ENCODE data around the gene ITGA5. TPM values are rescaled to one million over a fixed set of nuclear protein-coding genes. Genes with fewer than 3 reads are reported as not detected.

The ITGA5 gene
- total RNA-seq, 1 donor from 2014 or later = 102 TPM

DNA sequence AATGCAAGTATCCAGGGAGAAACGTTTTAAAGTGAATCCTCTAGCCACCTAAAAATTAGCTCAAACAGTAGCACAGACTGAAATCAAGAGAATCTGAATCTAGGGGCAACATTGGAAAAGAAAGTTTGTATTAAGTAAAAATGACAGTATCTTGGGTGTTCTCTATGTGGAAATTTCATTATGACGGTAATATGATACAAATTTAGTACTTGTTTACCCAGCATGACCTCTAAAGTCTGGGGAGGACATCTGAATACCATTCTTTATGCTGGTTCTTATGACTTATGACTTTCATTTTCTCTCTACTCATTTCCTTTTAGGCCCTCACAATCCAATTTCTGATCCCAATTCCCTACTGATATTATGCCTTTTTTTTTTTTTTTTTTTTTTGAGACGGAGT, 40.3 kb upstream of the ITGA5 start:
- Histone ChIP-seq H3K36me3 (no peaks in the 10 kb centered on the region), H3K27ac (no peak overlapping the region), H3K9me3 (no peaks in the 10 kb centered on the region), H3K4me1 (no peaks in the 10 kb centered on the region), H3K27me3 (no peaks in the 10 kb centered on the region), H3K4me3 (no peak overlapping the region)
- ATAC-seq (no peak), DNase-seq (no peak)
- intact Hi-C loops (cut with DNase I) = no loop called here
- TF ChIP-seq, protein P1, sequence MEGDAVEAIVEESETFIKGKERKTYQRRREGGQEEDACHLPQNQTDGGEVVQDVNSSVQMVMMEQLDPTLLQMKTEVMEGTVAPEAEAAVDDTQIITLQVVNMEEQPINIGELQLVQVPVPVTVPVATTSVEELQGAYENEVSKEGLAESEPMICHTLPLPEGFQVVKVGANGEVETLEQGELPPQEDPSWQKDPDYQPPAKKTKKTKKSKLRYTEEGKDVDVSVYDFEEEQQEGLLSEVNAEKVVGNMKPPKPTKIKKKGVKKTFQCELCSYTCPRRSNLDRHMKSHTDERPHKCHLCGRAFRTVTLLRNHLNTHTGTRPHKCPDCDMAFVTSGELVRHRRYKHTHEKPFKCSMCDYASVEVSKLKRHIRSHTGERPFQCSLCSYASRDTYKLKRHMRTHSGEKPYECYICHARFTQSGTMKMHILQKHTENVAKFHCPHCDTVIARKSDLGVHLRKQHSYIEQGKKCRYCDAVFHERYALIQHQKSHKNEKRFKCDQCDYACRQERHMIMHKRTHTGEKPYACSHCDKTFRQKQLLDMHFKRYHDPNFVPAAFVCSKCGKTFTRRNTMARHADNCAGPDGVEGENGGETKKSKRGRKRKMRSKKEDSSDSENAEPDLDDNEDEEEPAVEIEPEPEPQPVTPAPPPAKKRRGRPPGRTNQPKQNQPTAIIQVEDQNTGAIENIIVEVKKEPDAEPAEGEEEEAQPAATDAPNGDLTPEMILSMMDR (IDR thresholded peaks at IDR 0.05) = no peak

DNA sequence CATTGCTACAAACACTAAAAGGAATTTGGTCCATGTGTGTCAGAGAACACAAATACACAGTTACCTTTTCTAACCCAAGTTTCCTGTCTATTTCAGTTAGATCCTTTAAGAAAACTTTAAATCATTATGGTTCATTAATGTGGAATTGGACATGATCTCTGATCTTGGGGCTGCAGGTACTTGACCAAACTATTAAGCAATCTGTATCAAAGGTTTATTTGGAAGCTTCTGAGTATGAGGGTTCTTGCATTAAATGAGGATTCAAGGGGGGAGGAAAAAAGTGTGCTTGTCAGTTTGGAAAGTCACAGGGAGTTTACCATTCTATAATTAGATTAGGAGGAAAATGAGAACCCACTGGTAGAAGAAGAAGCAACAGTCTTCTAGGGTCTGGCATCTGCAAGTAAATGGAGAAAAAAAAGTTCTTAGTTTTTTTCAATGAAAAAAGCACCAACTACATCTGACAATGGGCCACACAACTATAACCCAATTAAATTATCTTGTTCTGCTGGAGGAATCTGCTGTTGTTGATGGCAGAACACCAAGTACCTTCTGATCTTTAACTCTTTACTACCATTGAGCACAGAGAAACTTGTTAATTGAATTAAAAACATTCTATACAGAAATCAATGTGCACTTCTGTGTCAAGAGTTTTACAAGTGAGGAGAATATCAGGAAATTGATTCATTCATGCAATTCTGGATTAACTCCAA, 36.8 kb upstream of the ITGA5 start:
- Histone ChIP-seq H3K4me3 (no peak overlapping the region), H3K27ac (no peak overlapping the region), H3K4me1 (no peaks in the 10 kb centered on the region), H3K36me3 (no peaks in the 10 kb centered on the region), H3K9me3 (no peaks in the 10 kb centered on the region), H3K27me3 (no peaks in the 10 kb centered on the region)
- TF ChIP-seq, protein P1 (IDR thresholded peaks at IDR 0.05) = no peak
- intact Hi-C loops (cut with DNase I) = no loop called here
- no peak for DNase-seq
- ATAC-seq = no peak

DNA sequence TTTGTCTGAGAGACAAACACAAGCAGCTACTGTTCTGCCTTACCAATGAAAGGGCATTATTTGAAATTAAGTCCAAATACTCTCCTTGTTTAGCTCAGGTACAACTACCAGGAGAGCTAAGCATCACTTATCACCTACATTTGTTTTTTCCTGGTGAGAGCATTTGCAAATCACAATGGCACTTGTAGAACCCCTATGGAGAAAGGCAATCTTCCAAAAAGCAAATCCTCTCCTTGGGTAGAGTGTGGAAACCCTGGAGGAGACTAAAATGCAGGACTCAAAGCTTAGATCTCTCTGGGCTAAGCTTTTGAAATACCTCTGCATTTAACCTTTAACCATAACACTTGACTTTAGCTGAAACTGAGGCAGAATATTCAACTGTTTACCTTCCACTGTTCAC, 33.6 kb upstream of the ITGA5 start:
- DNase-seq (no peak), ATAC-seq (no peak)
- Histone ChIP-seq H3K27me3 (no peaks in the 10 kb centered on the region), H3K4me1 (no peaks in the 10 kb centered on the region), H3K4me3 (no peak overlapping the region), H3K9me3 (no peaks in the 10 kb centered on the region), H3K27ac (no peak overlapping the region), H3K36me3 (no peaks in the 10 kb centered on the region)
- TF ChIP-seq, protein P1 (IDR thresholded peaks at IDR 0.05) = no peak
- intact Hi-C loops (cut with DNase I) = no loop called here

DNA sequence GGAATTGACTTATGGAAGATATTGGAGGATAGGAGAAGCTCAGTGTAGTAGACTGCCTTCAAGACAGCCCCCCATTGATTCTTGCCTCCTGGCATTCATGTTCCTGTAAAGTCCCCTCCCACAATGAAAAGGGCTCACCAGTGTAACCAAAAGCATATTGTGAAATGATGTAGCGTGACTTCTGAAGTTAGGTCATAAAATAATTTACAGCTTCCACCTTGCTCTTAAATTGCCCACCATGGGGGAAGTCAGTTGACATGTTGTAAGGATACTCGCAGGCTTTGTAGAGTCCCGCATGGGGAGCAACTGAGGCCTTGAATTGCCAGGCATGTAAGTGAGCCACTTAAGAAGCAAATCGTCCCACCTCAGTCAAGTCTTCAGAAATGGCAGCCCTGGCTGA, 29.3 kb upstream of the ITGA5 start:
- H3K9me3 ChIP-seq = no peaks in the 10 kb centered on the region
- ATAC-seq = peak; percentile 32

DNA sequence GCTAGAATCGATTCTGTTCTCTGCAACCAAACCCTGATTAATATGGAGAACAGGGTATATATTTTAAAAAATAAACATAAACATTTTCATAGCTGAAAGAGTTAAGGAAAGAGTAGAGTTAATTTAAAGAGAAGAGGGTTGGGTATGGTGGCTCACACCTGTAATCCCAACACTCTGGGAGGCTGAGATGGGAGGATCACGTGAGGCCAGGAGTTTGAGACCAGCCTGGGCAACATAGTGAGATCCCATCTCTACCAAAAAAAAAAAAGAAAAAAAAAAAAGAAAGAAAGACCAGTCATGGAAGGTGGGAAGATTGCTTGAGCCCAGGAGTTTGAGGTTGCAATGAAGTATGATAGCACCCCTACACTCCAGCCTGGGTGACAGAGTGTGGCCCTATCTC, 28.9 kb upstream of the ITGA5 start:
- intact Hi-C loops (cut with DNase I) = no loop called here

More for the DNA sequence above, 29.3 kb upstream of the ITGA5 start:
- no peak for DNase-seq
- Histone ChIP-seq H3K27me3 (no peaks in the 10 kb centered on the region), H3K4me3 (no peak overlapping the region), H3K4me1 (no peaks in the 10 kb centered on the region), H3K27ac (no peak overlapping the region), H3K36me3 (no peaks in the 10 kb centered on the region)
- TF ChIP-seq, protein P1 (IDR thresholded peaks at IDR 0.05) = no peak
- intact Hi-C loops (cut with DNase I) = no loop called here

More for the DNA sequence above, 28.9 kb upstream of the ITGA5 start:
- DNase-seq (no peak), ATAC-seq (no peak)
- Histone ChIP-seq H3K27me3 (no peaks in the 10 kb centered on the region), H3K4me3 (no peak overlapping the region), H3K9me3 (no peaks in the 10 kb centered on the region), H3K36me3 (no peaks in the 10 kb centered on the region), H3K4me1 (no peaks in the 10 kb centered on the region), H3K27ac (no peak overlapping the region)
- TF ChIP-seq, protein P1 (IDR thresholded peaks at IDR 0.05) = no peak
